ENCODE data around the gene MACROD2. TPM values are rescaled to one million over a fixed set of nuclear protein-coding genes. Genes with fewer than 3 reads are reported as not detected.

The MACROD2 gene
- total RNA-seq, 1 donor, result 1.3 TPM

DNA sequence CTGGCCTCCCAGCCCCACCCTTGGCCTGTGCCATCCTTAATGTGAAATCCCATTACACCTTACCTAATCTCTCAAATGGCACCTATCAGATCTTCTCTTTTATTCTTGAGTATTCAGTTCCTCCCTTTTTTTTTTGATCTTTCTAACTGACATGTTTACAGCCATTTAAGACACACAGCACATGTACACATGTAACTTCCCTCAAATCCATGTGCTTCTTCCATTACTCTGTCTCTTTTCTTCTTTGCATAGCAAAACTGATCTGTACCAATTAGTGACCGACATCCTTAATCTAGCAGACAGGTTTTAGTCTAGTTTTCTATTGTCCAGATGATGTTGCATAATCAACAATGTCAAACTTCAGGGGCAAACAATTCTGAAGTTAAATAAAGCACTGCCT, 755.9 kb downstream of the MACROD2 start:
- H3K4me3 ChIP-seq (ENCODE audit: low read depth, low read length), result no peak overlapping the region
- TF ChIP-seq, protein P1, sequence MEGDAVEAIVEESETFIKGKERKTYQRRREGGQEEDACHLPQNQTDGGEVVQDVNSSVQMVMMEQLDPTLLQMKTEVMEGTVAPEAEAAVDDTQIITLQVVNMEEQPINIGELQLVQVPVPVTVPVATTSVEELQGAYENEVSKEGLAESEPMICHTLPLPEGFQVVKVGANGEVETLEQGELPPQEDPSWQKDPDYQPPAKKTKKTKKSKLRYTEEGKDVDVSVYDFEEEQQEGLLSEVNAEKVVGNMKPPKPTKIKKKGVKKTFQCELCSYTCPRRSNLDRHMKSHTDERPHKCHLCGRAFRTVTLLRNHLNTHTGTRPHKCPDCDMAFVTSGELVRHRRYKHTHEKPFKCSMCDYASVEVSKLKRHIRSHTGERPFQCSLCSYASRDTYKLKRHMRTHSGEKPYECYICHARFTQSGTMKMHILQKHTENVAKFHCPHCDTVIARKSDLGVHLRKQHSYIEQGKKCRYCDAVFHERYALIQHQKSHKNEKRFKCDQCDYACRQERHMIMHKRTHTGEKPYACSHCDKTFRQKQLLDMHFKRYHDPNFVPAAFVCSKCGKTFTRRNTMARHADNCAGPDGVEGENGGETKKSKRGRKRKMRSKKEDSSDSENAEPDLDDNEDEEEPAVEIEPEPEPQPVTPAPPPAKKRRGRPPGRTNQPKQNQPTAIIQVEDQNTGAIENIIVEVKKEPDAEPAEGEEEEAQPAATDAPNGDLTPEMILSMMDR (IDR thresholded peaks at IDR 0.05; ENCODE audit: insufficient read depth, low read length), result no peak
- no peak for DNase-seq (ENCODE audit: low read depth)

DNA sequence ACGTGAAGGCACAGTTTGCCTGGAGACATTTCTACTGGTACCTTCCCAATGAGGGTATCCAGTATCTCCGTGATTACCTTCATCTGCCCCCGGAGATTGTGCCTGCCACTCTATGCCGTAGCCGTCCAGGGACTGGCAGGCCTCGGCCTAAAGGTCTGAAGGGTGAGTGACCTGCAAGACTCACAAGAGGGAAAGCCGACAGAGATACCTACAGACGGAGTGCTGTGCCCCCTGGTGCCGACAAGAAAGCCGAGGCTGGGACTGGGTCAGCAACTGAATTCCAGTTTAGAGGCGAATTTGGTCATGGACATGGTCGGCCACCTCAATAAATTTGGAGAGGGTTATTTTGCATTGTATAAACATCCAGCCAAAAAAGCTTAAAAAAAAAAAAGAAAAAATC, 762.4 kb downstream of the MACROD2 start:
- TF ChIP-seq, protein P1 (IDR thresholded peaks at IDR 0.05; ENCODE audit: insufficient read depth, low read length), result no peak
- no peak for DNase-seq (ENCODE audit: low read depth)
- H3K4me3 ChIP-seq (ENCODE audit: low read depth, low read length), result no peak overlapping the region

DNA sequence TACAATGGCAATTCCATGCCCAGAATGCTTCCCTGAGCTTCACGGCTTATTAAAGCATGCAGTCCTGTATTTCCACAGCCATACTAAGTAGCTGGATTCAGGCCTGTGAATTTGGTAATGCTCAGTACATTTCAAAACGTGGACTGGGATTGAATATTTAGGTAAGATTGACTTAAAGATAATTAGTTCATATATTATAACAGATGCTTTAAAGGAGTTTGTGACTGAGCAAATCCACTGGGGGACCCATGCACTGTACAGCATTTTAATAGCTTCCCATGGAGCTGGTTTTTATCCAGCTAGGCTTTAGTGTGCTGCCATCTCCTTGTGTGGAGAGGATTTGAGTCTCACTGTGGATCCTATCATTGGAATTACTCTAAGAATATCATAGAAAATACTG, 763.0 kb downstream of the MACROD2 start:
- H3K4me3 ChIP-seq (ENCODE audit: low read depth, low read length), result no peak overlapping the region

DNA sequence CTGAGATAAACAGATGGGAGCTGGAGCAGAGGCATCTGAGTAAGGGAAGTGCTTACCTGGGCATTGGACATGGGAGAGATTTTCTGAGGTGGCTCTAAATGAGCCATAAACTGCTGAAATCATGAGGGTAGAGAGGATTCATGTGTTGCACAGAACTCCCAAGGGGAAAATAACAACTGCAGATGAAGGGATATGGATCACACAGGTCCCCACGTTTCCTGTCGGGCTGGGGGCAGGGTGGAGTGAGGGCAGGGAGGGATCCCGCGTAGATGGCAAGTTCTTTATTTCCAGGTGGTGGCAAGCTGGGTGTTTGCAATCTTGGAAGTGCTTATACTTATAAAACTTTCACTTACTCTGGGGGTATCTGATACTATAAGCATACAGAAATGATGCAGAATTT, 764.7 kb downstream of the MACROD2 start:
- TF ChIP-seq, protein P1 (IDR thresholded peaks at IDR 0.05; ENCODE audit: insufficient read depth, low read length), result no peak
- no peak for DNase-seq (ENCODE audit: low read depth)
- no peak overlapping the region for H3K4me3 ChIP-seq (ENCODE audit: low read depth, low read length)

More for the DNA sequence above, 763.0 kb downstream of the MACROD2 start:
- TF ChIP-seq, protein P1 (IDR thresholded peaks at IDR 0.05; ENCODE audit: insufficient read depth, low read length), result no peak
- no peak for DNase-seq (ENCODE audit: low read depth)

DNA sequence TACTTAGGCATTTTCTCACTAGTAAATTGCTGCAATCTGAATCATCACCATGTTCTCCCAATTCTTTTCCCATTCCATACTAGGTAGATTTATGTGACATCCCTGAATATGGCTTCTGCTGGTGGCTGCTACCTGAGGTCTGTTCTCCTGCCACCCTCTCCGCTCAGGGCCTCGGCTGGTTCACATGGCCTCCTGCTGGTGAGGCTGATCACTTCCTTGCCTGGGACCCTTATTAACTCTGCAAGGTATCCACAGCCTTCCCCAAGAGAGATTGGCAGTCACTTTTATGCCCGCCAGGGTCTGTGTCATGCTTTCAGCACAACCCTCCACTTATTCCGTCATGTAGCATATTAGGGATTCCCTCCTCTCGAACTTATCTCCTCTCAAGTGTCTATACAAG, 766.6 kb downstream of the MACROD2 start:
- TF ChIP-seq, protein P1 (IDR thresholded peaks at IDR 0.05; ENCODE audit: insufficient read depth, low read length), result no peak
- DNase-seq (ENCODE audit: low read depth), result no peak
- no peak overlapping the region for H3K4me3 ChIP-seq (ENCODE audit: low read depth, low read length)

DNA sequence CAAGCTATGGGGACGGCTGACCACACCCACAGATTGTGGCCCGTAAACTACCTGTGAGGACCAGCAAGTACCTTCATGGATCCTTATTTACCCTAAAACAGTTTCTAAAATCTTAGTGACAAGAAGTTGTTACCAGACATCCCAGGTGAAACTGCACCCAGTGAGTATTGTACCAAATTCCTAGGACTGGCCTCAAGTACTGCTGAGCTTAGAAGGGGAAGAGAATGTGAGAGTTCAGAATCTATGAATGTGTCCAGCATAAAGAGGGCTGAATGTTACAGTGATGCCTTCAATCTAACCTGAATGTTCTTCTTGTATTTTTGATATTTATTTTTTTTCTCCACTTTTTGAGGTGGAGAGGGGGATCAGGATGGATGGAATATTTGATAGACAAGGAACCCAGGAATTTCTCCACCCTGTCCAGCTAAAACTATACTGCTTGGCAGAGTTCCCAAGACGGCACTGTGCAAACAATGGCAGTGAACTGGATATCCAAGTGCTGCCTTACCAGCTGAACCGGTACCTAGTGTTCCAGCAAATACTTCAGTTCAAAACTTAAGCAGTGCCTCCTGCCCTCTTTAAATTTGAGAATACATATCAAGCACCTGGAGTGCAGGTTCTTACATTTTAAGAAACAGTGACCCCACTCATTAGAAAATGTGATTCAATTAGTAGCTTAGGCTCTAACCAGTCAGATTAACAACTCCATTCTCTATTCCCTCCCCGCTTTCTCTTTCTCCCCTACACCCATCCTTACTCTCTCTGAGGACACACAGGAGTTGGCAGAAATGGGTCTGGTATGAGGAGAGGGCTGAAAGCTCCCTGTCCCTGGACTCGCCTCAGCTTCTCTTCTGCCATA, 769.4 kb downstream of the MACROD2 start:
- TF ChIP-seq, protein P1 (IDR thresholded peaks at IDR 0.05; ENCODE audit: insufficient read depth, low read length), result no peak
- no peak for DNase-seq (ENCODE audit: low read depth)
- H3K4me3 ChIP-seq (ENCODE audit: low read depth, low read length), result no peak overlapping the region

DNA sequence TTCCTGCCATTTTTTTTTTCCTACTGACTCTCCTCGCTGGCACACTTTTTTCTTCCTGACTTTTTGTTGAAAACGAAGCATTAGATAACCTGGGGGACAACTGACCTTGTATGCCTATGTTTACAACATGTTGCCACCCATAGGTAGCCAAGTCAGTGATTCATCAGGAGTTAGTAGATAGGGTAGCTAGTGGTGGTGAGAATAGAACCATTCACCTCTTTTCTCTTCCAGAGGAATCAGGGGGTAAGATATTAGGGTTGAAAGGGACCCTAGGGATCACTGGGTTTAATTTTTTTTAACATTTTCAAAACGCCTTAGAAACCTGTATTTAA, 770.0 kb downstream of the MACROD2 start:
- no peak for DNase-seq (ENCODE audit: low read depth)
- H3K4me3 ChIP-seq (ENCODE audit: low read depth, low read length), result no peak overlapping the region
- TF ChIP-seq, protein P1 (IDR thresholded peaks at IDR 0.05; ENCODE audit: insufficient read depth, low read length), result no peak
